RCC 7860 (cell line): ENCODE data around the gene GAL3ST2.
"Not testable (repeated sequence)": the region's sequence is repeated elsewhere in the genome, so short reads cannot be mapped to it uniquely, and the experiment has no call there.

Source experiments
- DNase-seq: peaks from one replicate; pipeline ENCODE4 v3.0.0-alpha.2; 2015; ENCODE audit warnings: low spot score
- FAIRE-seq: peaks from 2 replicates; lab custom pipeline; 2012; peaks lifted over from hg19 to GRCh38; lab: Jason Lieb, UNC

The GAL3ST2 gene

DNA sequence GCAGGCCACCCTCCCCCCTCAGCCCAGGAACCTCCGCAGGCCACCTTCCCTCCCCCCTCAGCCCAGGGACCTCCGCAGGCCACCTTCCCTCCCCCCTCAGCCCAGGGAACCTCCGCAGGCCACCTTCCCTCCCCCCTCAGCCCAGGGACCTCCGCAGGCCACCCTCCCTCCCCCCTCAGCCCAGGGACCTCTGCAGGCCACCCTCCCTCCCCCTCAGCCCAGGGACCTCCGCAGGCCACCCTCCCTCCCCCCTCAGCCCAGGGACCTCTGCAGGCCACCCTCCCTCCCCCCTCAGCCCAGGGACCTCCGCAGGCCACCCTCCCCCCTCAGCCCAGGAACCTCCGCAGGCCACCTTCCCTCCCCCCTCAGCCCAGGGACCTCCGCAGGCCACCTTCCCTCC lies 29.6 kb downstream of the GAL3ST2 start:
- not testable (repeated sequence) for FAIRE-seq
- peak; percentile 34 for DNase-seq

DNA sequence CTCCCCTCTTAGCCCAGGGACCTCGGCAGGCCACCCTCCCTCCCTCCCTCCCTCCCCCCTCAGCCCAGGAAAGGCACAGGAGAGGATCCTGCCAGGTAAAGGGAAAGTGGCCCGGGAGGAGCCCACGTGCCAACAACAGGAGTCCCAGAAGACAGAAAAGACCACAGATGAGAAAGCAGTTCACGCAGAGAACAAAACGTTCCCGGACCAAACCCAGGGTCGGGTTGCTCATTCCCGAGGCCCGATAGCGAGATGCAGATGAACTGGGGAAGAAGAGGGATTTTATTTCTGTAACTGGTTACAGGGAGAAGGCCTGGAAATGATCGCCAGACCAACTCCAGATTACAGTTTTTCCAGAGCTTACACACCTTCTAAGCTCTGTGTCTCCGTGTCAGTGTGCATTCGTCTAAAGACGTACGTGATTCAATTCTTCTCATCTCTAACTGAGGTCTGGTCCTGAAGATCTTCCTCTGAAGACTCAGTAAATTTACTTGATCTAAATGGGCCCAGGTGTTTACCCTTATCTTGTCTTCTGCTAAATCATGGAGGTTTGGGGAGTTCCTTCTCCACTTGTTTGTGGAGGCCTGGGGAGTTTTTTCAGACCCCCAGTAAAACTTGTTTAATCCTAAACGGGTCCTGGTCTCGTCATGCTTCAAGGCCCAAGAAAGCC lies 31.6 kb downstream of the GAL3ST2 start:
- no peak for DNase-seq
- FAIRE-seq = no peak

GRCh38 chr2:241808721-241809382 lies 32.2 kb downstream of the GAL3ST2 start, which contains the start of gene NEU4:
TSS of gene NEU4 (plus strand) at chr2:241809193. CDS start at chr2:241814485, 5,292 bp downstream.
- no peak for FAIRE-seq
- DNase-seq = no peak

- FAIRE-seq (no peak), DNase-seq (no peak)
Measured at GRCh38 chr2:241809383-241810306, 33.0 kb downstream of the GAL3ST2 start.

DNA sequence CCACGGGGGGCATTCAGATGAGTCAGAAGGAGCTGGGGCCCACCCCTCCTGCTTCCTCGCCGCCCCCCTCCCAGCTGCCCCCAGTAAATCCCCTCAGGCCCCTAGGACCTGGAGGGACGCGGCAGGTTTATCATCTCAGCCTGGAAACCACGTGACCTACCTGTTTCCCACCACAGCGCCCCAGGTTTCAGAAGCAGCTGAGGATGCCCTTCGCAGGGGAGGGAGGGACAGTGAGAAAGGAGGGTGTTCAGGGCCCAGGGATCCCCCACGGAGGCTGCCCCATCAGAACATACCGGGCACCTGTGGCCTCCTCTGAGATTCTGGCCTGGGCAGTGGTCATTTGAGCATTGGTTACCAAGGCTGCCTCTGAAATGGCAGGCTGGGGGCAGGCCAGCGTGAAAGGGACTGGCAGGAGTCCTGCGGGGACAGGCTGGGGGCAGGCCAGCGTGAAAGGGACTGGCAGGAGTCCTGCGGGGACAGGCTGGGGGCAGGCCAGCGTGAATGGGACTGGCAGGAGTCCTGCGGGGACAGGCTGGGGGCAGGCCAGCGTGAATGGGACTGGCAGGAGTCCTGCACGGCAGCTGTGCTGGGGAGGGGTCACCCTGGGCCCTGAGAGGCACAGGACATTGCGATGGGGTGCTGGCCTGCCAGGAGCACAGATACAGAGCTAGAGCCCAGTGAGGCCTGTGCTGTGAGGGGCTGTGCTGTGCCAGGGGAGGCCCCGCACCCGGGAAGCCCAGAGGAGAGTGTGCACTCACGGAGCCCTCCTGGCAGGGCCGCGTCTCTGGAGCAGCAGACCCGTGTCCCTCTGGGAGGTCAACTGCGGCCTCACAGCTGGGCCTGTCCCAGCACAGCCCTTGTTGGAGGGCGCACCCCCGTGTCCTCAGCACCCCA lies 33.9 kb downstream of the GAL3ST2 start:
- no peak for FAIRE-seq
- no peak for DNase-seq

DNA sequence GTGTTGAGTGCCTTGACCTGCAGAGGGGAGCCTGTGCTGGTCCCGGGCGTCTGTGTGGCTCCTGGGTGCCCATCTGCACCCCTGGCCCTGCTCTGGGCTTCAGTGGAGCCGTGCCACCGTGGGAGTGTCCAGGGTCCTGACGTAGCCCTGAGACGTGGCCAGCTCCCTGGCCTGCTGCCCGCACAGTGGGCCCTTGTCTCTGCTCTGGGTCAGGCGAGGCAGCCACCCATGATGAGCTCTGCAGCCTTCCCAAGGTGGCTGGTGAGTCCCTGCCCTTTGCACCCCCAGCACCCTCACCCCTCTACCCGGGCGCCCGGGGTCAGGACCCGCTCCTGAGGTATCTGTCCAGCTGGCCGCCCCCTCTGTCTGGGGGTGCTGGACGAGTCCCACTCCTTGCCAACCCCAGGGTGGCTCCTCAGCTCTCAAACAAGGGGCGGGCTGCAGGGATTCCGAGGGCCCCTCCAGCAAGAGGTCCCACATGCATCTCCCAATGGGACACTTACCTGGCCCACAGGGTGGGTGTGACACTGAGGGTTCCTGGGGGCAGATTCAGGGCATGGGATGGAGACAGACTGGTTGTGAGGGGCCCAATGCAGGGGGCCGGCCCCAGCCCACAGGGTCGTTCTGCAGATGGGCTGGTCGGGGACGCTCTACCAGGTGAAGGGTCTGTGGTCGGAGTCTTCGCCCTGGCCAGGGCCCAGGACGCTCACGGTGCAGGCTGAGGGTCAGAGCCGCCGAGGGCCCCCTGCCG lies 34.8 kb downstream of the GAL3ST2 start:
- no peak for FAIRE-seq
- no peak for DNase-seq

DNA sequence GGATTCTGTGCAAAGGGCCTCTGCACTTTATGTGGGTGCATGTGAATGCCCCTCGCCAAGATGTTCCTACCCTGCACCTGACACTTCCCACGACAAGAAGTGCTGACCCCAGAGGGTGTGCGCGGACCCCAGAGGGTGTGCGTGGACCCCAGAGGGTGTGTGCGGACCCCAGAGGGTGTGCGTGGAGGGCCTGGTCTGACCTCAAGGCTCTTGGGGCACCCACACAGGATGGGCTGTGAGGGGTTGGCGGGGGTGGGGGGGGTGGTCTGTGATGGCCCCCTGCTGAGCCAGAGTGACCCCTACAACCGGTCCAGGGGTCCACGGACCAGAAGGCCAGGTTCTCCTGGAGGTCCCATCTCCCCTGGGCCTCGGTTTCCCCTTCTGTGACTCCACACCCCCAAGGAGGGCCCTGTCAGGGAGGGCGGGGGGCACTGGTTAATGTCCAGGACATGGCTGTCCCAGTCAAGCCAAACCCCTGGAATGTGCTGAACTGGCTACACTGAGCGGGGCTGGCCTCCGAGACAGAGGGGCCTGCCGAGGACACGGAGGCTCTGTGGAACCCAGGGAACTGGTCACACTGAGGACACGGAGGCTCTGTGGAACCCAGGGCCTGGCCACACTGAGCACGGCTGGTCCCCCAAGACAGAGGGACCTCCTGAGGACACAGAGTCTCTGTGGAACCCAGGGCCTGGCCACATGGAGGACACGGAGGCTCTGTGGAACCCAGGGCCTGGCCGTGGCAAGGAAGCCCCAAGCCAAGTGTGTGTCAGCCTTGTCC lies 35.5 kb downstream of the GAL3ST2 start:
- FAIRE-seq (no peak), DNase-seq (no peak)

DNA sequence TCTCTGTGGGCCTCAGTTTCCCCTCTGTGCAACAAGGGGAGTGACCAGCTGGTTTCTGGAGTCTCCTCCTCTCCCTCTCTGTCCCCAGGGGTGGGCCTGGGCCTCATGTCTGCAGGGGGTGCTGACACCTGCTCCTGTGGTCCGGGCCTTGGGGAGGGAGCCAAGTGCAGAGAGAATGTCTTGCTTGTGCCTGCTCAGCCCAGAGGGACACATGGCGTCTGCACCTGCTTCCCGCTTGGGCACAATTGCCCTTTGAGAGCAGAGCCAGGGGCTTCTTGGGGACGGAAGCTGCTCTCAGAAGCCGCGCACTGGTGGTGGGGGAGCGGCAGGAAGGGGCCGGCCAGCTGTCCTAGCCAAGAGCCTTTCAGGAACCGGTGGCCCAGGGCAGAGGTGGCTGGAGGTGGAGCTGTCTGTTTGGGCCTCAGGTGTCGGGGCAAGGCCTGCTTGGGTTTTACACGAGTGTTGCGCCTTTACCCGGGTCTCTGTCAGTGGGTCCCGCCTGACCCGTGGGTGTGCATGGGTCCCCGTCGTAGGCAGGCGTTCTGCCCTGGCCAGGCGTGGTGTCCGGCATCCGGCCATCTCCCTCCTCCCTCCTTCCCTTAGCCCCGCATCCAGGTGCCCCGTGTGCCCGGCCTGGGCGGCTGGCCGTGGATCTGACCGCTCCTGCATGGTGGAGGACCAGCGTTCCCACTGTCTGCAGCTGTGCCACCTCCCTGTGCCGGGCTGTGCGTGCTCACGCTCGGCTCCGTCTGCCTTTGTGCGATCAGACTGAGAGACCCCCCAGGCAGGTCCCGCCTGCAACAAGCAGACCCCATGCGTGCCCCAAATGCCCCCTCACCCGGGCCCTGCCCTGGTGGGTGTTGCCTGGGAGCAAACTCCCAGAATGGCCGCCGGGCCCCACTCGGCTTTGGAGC lies 36.4 kb downstream of the GAL3ST2 start:
- DNase-seq (no peak), FAIRE-seq (no peak)

DNA sequence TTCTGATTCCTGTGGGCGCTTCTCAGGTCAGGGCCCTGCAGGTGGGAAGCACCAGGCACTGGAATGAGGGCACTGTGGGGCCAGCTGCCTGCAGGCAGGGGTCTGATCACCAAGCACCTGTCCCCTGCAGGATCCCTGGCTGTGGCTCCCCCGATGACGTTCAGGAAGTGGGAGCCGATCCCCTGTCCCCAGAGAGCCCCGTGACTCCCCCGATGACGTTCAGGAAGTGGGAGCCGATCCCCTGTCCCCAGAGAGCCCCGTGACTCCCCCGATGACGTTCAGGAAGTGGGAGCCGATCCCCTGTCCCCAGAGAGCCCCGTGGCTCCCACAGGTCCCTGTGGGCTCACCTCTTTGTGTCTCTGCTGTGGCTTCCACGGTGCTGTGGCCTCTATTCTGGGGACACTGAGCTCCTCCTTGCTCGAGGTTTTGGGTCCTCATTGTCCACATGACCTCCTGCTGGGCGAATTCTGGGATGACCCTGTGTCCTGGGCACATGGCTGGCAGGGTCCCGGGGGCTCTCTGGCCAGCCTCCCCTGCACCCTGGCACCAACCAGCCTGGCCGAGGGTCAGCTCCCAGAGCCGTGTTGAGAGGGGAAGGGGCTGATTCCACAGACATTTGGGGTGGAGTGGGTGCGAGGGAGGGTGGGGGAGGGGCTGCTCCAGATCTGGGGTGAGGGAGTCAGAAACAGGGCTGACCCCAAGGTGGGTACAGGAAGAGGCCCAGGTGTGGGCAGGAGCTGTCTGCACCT lies 37.2 kb downstream of the GAL3ST2 start:
- no peak for DNase-seq
- no peak for FAIRE-seq

DNA sequence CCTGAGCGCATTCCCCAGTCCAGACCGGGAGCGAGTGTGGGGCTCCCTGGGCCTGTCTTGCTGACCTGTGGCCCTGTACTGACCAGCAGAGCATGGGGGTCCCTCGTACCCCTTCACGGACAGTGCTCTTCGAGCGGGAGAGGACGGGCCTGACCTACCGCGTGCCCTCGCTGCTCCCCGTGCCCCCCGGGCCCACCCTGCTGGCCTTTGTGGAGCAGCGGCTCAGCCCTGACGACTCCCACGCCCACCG lies 37.7 kb downstream of the GAL3ST2 start:
- no peak for FAIRE-seq
- no peak for DNase-seq

DNA sequence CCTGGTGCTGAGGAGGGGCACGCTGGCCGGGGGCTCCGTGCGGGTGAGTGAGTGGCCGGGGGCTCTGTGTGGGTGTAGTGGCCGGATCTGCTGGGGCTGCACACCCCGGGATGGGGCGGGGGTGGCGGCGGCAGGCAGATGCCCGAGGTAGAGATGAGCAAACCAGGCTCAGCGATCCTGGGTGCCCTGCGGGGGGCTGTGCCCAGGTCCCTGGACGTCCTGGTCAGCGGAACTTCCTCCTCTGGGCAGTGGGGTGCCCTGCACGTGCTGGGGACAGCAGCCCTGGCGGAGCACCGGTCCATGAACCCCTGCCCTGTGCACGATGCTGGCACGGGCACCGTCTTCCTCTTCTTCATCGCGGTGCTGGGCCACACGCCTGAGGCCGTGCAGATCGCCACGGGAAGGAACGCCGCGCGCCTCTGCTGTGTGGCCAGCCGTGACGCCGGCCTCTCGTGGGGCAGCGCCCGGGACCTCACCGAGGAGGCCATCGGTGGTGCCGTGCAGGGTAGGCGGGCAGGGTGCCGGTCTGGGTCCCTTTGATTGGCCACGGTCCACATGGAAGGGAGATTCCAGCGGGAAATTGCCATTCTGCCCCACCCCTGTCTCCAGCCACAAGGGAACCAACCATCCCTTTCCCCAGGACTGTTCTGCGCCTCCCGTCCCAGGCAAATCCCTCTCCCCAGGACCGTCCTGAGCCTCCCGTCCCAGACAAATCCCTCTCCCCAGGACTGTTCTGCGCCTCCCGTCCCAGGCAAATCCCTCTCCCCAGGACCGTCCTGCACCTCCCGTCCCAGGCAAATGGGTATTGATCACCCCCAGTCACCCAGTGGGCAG lies 38.2 kb downstream of the GAL3ST2 start:
- DNase-seq (no peak), FAIRE-seq (no peak)

GRCh38 chr2:241815477-241816430 lies 39.1 kb downstream of the GAL3ST2 start:
- DNase-seq = no peak
- FAIRE-seq = no peak

DNA sequence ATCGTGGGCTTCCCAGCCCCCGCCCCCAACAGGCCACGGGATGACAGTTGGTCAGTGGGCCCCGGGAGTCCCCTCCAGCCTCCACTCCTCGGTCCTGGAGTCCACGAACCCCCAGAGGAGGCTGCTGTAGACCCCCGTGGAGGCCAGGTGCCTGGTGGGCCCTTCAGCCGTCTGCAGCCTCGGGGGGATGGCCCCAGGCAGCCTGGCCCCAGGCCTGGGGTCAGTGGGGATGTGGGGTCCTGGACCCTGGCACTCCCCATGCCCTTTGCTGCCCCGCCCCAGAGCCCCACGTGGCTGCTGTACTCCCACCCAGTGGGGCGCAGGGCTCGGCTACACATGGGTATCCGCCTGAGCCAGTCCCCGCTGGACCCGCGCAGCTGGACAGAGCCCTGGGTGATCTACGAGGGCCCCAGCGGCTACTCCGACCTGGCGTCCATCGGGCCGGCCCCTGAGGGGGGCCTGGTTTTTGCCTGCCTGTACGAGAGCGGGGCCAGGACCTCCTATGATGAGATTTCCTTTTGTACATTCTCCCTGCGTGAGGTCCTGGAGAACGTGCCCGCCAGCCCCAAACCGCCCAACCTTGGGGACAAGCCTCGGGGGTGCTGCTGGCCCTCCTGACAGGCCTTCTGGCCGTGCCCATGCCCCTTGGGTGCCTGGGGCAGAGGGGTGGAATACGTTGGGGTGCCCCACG lies 40.0 kb downstream of the GAL3ST2 start:
- FAIRE-seq (no peak), DNase-seq (no peak)

DNA sequence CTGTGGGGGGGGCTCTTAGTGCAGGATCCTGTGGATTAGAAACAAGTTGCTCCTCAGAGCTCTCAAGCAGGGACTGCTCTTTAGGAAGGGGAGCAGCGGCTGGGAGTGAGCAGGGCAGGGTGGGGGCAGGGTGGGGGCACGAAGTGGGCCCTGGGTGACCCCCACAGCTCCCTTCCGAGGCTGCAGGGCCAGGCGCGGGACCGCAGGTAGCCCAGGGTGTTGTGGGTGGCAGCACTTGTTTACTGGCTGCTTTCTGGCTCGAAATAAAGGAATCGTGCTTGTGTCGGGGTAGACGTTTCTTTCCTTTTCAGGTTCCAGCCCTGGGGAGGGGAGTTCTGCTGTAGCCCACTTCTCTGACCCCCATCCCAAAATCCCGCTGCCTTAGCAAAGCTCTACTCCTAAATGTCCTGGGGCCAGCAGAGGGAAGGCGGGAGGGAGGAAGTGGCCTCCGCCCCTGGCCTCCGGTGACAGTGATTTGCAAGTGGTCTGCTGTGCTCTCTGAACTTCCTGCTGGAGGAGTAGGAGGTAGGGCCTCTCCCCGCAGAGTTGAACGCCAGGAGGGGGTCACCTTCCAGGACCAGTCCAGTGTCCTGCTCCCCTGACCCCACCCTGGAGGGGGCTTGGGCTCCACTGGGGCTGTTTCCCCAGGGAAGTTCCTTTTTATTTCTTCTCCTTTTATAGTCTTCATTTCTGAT lies 40.7 kb downstream of the GAL3ST2 start:
- no peak for FAIRE-seq
- DNase-seq = no peak
